NCI-H2029 (cell line): Measurements from ENCODE around the gene BDKRB1.

ENCODE experiments used
- DNase-seq: peaks from one replicate; lab custom pipeline; 2025; lab: John Stamatoyannopoulos, UW

The BDKRB1 gene

DNA sequence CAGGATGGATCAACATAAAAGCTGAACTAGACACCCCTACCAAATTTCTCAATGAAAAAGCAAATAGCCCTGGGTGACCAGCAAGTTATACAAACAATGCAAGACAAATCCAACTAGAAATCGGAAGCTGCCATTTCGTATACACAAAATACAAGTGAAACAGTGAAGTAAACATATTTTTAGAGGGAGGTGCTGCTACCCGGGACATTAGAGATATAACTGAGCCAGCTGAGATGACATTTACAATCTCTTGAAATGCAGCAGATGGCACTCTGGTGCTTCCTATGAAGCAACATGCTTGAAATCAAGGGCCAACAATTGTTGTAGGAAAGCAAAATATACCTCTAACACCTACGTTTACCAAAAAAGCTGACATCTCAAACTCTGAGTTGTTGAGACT lies 25.5 kb downstream of the BDKRB1 start:
- no peak for DNase-seq

DNA sequence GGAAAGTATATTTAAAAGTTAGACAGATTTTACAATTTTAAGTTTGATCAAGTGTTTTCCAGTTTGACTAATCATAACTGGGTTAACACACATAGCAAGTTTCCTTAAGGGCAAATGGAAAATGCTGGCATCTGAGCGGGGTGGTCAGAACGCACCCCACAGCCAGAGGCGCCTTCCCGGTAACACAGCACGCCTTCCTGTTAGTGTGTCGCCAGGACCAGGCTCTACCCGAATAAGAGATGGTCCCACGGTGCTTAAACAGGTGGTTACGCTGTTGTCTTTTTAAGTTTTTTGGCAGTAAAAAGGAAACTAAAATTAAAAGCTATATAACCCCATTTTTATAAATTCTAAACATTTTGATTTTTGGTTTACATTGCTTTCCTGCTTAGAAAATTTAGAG lies 28.0 kb downstream of the BDKRB1 start:
- DNase-seq = no peak

DNA sequence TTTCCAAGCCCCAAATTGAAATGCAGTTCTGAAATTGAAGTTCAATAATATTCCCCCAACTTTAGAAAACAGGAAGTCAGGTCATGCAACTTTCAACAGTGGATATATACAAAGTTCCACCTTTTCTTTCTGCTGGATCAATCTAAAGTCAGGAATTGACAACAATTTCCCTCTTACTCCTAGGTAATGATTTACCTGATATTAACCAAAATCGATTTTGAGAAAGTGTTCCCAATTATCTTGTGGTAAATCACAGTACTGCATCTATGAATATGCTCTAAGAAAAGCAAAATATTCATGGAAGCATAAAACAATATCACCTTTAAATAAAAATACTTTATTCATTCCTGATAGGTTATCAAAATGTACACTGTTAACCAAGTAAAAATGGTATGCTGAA lies 28.4 kb downstream of the BDKRB1 start:
- DNase-seq = no peak

DNA sequence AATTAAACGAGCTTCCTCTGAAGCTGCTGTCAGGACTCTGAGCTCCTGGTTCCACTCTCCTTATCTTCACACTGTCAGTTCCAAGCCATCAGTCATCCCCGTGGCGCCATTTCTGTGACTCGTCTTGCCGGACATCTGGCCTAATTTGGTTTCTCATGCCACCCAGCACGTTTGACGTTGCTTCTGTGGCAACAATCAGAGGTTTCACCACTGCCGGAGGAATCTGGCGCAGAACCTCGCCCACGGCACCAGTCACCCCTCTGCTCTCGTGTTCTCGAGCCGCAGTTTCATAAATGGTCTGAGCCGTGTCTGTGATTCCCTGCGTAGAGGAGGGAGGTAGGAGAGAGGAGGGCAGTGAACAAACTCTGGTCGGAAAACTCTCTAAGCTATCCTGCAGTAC lies 29.7 kb downstream of the BDKRB1 start:
- DNase-seq = no peak

DNA sequence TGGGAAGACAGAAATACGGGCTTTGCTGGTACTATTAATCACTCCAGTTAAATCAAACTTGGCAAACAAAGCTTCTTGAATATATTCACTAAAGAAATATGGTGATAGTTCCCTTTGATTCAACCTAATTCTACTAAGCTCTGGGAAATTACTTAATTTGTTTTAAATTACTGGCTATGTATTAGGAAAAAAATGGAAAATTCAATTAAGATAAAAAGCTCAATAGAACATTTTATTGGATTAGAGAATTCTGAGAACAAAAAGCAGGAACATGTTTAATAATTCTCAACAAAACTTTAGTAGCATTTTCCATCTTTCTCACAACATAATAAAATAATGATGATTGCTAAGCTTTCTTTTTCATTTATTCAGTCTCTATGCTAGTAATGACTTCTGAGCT lies 30.2 kb downstream of the BDKRB1 start:
- DNase-seq = no peak

DNA sequence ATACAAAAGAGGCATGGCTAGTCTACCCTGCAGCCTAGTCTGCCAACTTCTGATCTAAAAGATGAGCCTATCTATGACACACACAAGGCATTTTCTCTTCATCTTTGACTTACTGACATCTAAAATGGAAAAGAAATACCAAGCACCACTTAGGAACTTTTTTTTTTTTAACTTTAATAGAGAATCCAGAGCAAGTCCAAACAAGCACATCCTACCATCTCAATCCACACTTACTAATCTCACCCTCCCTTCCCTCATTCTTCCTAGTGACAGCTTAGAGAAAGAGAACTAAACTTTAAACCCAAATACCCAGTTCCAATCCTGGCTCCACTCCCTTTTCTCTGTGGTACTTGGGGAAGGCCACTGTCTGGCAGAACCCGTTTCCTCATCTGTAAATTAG lies 31.8 kb downstream of the BDKRB1 start:
- no peak for DNase-seq

DNA sequence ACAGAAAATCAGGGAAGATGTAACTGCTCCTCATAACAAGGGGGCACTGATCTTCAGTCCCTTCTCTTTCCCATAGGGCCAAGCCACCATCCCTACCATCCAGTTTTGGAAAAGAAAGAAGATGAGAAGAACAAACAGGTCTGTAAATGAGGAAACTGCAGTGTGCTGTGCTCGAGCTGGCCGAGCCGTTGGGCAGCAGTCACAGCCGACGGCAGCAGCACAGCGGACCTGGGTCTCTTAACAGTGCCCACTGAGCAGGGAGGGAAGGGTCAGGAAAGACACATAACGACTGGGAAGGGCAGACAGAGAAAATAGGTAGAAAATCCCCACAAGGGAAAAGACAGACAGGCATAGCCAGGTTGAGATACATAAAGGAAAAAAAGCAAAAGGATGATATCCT lies 38.2 kb downstream of the BDKRB1 start:
- no peak for DNase-seq

DNA sequence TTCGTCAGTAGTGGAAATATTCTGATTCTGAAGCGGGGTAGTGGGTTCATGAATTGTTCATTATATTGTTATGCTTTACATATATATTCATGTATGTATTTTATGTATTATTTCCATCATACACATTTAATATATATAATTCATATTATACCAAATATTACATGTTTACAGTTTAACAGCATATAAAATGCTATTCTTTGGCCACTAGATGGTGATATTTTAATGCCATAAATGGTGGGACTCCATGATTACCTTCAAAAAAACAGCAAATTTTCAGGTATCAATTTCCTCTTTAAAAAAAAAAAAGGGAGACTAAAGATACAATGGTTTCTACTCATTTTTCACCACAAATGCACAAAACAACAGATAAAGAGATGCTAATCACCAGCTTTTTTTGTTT lies 41.0 kb downstream of the BDKRB1 start:
- DNase-seq = no peak

DNA sequence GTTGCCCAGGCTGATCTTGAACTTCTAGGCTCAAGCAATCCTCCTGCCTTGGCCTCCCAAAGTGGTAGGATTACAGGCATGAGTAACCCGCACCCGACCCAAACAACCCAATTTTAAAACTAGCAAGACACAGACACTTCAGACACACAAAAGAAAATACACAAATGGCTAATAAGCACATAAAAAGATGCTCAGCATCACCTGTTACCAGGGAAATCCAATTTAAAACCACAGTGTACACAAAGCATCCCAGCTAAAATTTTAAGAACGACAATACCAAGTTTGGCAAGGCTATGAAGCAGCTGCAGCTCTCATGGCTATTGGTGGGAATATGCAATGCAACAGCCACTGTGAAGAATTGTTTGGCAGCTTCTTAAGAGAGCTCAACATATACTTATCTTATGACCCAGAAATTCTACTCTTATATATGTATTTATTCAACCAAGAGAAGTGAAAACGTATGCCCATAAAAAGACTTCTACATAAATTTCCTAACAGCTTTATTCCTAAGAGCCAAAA lies 42.0 kb downstream of the BDKRB1 start:
- no peak for DNase-seq

DNA sequence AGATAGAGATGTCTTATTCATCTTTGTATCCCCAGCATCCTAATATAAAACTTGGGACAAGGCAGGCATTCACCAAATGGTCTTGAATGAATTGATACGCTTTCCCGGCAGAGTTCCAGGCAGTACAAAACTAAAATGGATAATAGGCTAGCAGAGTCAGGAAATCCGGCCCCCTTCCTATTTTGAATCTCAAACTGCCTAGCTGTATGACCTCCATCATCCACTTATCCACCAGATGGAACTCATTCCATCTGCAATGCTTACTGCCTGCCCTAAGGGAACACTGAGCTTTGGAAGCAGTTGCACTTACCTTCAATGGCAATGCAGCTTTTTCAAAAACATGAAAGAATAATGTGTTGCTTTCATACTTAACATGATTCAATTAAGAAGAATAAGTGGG lies 43.4 kb downstream of the BDKRB1 start:
- no peak for DNase-seq

DNA sequence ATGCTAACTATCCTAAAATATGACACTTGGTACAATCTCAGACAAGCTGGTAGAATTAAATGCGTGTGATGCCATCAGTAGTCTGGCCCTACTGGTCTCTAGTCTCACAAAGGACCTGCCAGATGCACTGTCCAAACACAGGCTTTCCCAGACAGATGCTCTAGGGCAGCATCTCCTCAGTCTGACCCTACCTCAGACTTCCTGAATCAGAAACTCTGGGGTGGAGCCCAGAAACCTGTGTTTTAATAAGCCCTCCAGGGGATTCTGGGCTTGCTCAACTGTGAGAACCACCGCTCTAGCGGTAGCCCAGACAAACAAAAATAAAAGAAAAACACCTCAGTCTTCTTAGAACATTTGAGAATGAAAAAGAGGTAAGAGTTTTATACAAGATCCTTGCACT lies 48.0 kb downstream of the BDKRB1 start:
- DNase-seq = no peak

DNA sequence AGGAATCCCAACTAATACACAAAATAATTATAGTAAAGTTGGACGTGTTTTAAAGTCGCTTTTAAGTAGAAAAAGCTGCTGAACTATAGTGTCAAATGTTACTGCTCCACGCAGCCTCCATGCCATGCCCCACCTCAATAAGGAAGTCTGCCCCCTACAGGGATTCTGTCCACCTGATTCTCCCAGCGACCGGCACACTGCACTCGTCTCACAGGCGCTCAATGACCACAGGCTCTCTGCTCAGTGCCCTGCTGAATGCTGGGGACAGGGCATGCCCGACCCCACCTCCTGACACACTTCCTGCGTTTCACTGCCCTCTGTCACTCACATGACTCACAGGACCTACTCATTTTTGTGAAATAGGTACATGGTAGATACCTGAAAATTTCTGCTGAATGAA lies 48.9 kb downstream of the BDKRB1 start:
- no peak for DNase-seq

DNA sequence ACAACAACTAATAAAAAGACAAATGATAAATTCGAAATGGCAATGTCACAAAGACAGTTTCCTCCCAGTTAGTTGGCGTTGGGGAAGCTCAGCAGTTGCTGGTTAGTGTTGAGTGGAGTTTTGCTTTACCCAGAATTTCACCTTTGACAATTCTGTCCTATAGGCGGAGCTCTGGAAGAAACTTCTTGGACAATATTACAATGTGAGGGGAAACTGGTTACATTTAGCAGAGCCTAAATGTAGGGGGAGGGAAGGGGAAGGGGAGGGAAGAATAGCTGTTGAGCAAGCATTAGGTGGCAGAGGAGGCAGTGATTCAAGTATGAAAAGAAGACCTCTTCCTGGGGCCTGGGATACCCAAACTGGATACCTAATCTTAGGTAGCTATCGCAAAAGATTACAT lies 51.4 kb downstream of the BDKRB1 start:
- no peak for DNase-seq

DNA sequence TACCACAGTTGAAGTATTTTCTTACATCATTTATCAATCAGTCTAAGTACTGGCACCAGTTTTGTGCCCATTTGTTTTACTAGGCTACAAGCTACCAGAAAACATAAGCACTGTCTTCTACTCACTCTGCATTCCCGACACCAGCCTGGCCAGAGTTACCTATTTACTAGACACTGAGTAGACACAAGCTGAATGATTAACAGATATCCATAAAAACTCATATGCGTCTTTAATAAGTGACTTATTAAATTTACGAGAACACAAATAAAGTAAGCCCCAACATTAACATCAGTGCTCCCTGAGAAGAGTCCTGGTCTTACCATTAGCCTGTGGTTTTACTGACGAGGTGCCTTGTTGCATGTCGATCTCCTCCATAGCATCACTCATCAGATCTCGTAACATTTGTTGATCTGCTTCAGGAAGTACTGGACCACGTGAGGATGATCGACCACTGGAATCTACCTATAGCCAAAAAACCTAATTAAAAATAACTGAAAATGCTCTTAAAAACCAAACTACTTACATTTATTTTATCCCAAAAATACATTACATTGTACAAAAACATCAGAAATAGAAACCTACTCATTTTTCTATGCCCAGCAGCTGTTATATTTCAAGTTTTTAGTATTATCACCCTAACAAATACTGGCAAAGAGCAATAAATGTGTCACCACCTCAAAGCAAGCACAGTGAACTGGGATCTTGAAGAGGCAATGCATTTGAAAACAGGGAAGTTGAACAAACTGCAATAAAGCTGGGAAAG lies 53.3 kb downstream of the BDKRB1 start:
- no peak for DNase-seq

DNA sequence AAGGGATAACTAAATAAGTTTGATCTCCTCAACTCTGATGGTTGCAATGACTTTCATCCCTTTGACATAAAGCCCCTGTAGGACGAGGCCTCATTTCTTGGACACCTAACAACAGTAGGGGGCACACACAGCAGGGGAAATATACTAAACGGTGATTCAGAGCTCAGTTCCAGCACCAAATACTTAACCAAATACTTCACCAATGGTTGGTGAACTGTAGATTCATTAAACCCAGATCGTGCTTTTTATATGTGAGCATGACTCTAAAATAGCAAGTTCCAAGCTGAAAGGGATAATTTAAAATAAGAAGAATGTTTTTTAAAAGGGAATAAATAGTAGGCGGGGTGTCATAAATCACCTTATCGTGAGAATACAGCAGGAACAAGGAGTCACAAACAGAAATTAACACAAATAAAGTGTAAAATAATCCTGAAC lies 53.9 kb downstream of the BDKRB1 start:
- DNase-seq = no peak

DNA sequence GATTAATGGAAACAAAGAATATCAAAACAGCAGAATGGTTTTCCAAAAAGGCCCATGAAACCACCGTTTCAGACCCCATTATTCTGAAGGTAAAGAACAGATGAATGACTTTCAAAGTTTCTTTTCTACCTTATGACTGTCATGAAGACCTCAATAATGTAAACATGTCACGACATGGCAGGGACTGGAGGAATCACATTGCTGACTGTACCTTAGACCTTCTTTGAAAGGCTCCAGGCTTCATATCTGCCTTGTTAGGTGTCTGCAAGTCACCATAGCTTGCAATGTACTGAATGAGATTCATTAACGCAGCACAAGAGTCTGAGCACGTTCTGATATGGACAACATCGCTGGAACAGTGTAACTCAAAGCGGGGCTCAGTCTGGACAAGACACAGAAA lies 54.9 kb downstream of the BDKRB1 start:
- no peak for DNase-seq
